C4-2B (cell line): Measurements from ENCODE around the gene ENO3.
"Not testable (repeated sequence)": the region's sequence is repeated elsewhere in the genome, so short reads cannot be mapped to it uniquely, and the experiment has no call there.

Experiments
- ZFX ChIP-seq: fragments of 450-650 bp; IDR thresholded peaks from 2 replicates; pipeline ENCODE4 v1.6.1; 2017
- TF ChIP-seq, protein P1 (sequence below): fragments of 450-650 bp; conservative IDR thresholded peaks from 2 replicates; pipeline ENCODE4 v1.5.1; 2017; ENCODE audit warnings: mild to moderate bottlenecking

DNA sequence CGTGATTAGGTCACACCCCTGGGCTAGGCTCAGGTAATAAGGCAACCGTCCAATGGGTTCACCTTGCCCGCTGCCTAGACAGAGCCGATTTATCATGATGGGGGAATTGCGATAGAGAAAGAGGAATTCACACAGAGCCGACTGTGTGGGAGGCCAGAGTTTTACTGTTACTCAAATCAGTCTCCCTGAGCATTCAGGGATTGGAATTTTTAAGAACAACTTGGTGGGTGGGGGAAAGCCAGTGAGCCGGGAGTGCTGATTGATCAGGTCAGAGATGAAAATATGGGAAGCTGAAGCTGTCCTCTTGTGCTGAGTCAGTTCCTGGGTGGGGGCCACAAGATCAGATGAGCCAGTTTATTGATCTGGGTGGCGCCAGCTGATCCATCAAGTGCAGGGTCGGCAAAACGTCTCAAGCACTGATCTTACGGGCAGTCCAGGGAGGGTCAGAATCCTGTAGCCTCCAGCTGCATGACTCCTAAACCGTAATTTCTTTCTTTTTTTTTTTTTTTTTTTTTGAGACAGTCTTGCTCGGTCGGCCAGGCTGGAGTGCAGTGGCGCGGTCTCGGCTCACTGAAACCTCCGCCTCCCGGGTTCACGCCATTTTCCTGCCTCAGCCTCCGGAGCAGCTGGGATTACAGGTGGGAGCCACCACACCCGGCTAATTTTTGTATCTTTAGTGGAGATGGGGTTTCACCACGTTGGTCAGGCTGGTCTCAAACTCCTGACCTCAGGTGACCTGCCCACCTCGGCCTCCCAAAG is 24.2 kb upstream of the ENO3 start:
- TF ChIP-seq, protein P1, sequence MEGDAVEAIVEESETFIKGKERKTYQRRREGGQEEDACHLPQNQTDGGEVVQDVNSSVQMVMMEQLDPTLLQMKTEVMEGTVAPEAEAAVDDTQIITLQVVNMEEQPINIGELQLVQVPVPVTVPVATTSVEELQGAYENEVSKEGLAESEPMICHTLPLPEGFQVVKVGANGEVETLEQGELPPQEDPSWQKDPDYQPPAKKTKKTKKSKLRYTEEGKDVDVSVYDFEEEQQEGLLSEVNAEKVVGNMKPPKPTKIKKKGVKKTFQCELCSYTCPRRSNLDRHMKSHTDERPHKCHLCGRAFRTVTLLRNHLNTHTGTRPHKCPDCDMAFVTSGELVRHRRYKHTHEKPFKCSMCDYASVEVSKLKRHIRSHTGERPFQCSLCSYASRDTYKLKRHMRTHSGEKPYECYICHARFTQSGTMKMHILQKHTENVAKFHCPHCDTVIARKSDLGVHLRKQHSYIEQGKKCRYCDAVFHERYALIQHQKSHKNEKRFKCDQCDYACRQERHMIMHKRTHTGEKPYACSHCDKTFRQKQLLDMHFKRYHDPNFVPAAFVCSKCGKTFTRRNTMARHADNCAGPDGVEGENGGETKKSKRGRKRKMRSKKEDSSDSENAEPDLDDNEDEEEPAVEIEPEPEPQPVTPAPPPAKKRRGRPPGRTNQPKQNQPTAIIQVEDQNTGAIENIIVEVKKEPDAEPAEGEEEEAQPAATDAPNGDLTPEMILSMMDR: not testable (repeated sequence)
- TF ChIP-seq ZFX: not testable (repeated sequence)
